ENCODE data around the gene MATN3. TPM values are rescaled to one million over a fixed set of nuclear protein-coding genes. Genes with fewer than 3 reads are reported as not detected.
A peak's percentile ranks its signal among the peaks of the same experiment; 100 is the strongest.

MATN3 gene
- total RNA-seq, 1 experiment from 2014 or later, result 13.5 TPM

DNA sequence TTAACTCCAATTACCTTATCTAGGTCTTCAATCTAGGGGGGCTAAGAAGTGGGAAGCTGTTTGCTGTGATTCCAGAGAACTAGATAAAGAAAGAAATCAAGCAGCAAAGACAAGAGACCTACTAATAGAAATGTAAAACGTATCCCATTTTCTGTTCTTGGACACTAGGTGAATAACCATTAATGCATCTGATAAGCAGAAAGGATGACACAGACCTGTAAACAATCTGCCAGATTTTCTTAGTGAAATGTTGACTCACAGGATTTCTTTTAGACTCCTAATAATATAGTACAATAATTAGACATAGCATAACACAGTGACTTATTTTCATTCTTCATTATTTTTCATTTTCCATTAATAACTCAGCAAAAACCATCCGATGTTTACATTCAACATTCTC is 23.9 kb downstream of the MATN3 start:
- Histone ChIP-seq H3K9ac (ENCODE audit: extremely low read depth, insufficient read length, low read length) (no peak overlapping the region), H3K79me1 (ENCODE audit: insufficient read depth, low read depth, low read length, poor library complexity, severe bottlenecking) (no peaks in the 10 kb centered on the region), H2BK15ac (ENCODE audit: low read depth, low read length) (no peak overlapping the region), H4K8ac (replicated peaks; ENCODE audit: insufficient read length, low read depth, low read length) (no peak overlapping the region), H2AFZ (ENCODE audit: low read length) (no peak overlapping the region), H3K4me2 (ENCODE audit: insufficient read depth, insufficient read length, low read length) (peak overlapping the region; percentile 75), H3K56ac (ENCODE audit: insufficient read length, low read depth, low read length) (no peak overlapping the region), H3K27me3 (ENCODE audit: insufficient read depth, low read length) (no peaks in the 10 kb centered on the region), H4K20me1 (ENCODE audit: control insufficient read depth, insufficient read depth, insufficient read length) (no peaks in the 10 kb centered on the region), H2BK12ac (ENCODE audit: insufficient read length, low read depth, low read length) (no peak overlapping the region), H4K5ac (ENCODE audit: insufficient read length, low read depth, low read length) (no peak overlapping the region), H3T11ph (ENCODE audit: low read length) (no peak overlapping the region), H3K18ac (ENCODE audit: insufficient read length, low read depth, low read length) (no peak overlapping the region), H2AK5ac (ENCODE audit: insufficient read length, low read length) (no peak overlapping the region), H3K4me1 (ENCODE audit: insufficient read depth, low read length) (peaks cover 4% of the 10 kb centered on the region; the same call in 1 of the 2 replicates), H2BK20ac (ENCODE audit: low read depth, low read length, poor library complexity, severe bottlenecking) (no peak overlapping the region), H4K91ac (ENCODE audit: insufficient read length, low read depth, low read length) (no peak overlapping the region), H3K27ac (ENCODE audit: insufficient read length, low read depth, low read length) (no peak overlapping the region), H2BK5ac (ENCODE audit: insufficient read length, low read length) (no peak overlapping the region), H3K14ac (ENCODE audit: insufficient read depth, low read length) (no peak overlapping the region), H3K23ac (ENCODE audit: insufficient read length, low read depth, low read length) (no peak overlapping the region), H3K79me2 (ENCODE audit: insufficient read depth, low read length) (peaks cover 10% of the 10 kb centered on the region; the same call in 1 of the 2 replicates), H3K9me3 (ENCODE audit: control insufficient read depth, low read depth, low read length) (no peaks in the 10 kb centered on the region), H3K23me2 (ENCODE audit: insufficient read length, low read depth, low read length, poor library complexity, severe bottlenecking) (peaks cover 6% of the 10 kb centered on the region), H2BK120ac (ENCODE audit: low read depth, low read length, poor library complexity, severe bottlenecking) (no peak overlapping the region), H3K4ac (ENCODE audit: low read depth, low read length) (no peak overlapping the region)
- no peak for DNase-seq
- Mint-ChIP-seq H3K27ac (no peak overlapping the region), H3K27me3 (ENCODE audit: low read depth) (no peaks in the 10 kb centered on the region), H3K36me3 (ENCODE audit: insufficient read depth in 1 of 3, low read depth in 3 of 3) (peaks cover 17 to 22% (median 21%) of the 10 kb centered on the region in 3 experiments), H3K4me1 (peaks cover 23 to 26% of the 10 kb centered on the region in 2 experiments), H3K9me3 (no peaks in the 10 kb centered on the region), H3K4me3 (peak overlapping the region; percentile 93 to 96)
- 100% methylated on average over 1 of the region's 2 CpGs for WGBS (ENCODE audit: extremely low coverage, insufficient read length, low lambda C conversion rate)
- TF ChIP-seq, protein P1, sequence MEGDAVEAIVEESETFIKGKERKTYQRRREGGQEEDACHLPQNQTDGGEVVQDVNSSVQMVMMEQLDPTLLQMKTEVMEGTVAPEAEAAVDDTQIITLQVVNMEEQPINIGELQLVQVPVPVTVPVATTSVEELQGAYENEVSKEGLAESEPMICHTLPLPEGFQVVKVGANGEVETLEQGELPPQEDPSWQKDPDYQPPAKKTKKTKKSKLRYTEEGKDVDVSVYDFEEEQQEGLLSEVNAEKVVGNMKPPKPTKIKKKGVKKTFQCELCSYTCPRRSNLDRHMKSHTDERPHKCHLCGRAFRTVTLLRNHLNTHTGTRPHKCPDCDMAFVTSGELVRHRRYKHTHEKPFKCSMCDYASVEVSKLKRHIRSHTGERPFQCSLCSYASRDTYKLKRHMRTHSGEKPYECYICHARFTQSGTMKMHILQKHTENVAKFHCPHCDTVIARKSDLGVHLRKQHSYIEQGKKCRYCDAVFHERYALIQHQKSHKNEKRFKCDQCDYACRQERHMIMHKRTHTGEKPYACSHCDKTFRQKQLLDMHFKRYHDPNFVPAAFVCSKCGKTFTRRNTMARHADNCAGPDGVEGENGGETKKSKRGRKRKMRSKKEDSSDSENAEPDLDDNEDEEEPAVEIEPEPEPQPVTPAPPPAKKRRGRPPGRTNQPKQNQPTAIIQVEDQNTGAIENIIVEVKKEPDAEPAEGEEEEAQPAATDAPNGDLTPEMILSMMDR (conservative IDR thresholded peaks at IDR 0.05), result no peak

Data from H9 (cell line).